ENCODE measurements around the gene DUSP11. TPM values are rescaled to one million over a fixed set of nuclear protein-coding genes. Genes with fewer than 3 reads are reported as not detected.

DUSP11 gene
- 32.9 and 36.2 TPM in 2 replicates for total RNA-seq

DNA sequence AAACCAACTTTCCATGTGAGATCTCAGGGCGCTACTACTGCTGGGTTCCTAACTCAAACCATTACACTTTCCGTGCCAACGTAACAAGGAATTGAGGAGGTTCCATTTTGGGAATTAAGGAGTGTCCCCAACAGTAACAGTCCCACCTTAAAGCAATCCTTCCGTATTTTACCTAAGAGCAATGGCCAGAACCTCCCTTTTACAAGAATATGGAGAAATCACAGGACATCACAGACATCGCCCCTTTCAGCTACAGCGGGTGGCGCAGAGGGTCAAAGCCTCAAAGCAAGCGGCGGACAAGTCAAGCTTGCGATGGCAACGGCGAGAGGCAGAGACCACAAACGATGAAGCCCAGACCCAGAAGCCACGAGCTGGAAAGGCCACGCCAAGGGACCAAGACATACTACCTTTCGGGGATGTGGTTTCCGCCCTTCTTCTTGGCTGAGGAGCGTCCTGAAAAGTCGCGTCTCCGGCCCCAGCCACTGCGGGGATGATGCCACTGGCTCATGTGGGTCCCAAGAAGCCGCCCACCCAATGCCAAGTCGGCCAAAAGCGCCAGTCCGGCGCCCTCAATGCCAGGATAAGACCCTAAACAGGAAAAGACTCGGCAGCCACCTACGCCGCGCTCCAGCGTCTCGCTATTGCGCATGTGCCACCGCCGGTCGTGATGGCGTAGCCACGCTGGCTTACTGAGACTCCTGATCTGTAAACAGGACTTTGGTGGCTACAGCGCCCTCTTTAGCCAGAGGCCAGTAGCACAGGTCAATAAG is at the start of gene DUSP11:
Gene DUSP11, minus strand, starts transcription at position 637 of the 770 bp plus-strand sequence. Its CDS starts 129 bp downstream, at position 508.
- peak within 1 kb of the TSS; percentile 94 for H3K27ac ChIP-seq (ENCODE audit: low read depth, low read length)

DNA sequence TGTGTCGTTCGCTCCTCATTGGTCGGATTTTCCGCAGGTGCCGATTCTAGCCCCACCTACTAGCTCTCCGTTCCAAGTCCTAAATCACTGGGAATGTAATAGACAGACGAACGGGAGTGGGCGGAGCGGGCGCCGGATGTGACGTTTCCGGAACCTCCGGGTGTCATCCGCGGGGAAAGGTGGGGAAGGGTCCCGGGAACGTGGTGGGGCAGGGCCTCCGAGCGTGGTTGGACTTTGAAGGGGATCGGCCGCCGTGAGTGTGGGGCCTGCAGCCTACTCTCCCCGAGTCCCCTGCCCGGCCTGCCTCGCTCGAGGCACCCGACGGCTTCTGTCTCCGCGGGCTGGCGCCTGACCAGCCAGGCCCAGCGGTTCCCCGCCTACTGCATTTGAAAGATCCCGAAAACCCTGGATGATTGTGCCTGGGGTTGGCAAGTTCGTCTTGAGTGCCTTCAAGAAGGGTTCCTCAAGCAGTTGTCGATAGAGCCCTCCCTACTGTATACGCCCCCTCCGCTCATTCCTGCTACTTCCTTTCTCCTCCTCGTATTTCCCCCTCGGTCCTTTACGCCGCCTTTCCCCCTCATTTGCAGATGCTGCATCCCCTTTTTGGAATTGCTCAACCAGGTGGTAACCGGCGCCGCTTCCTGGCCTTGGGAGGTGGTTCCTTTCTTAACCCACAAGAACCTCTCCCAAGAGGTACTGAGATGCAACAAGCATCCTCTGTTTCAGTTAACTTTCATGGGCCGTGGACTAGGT is 49.1 kb upstream of the DUSP11 start, which contains the start of gene STAMBP:
Gene STAMBP, plus strand, starts transcription at position 144 of the 753 bp plus-strand sequence. CDS start 1,896 bp downstream, outside the sequence.
- H3K4me1 ChIP-seq (ENCODE audit: insufficient read depth, low read length), result peaks cover 30% of the 10 kb centered on the region
- no peak for TF ChIP-seq CTCF (IDR thresholded peaks at IDR 0.05; ENCODE audit: extremely low read depth, low read depth, low read length)
- H3K27me3 ChIP-seq (ENCODE audit: insufficient read depth, low read length), result no peaks in the 10 kb centered on the region

More for the DNA sequence above, at the start of gene DUSP11:
- H2AFZ ChIP-seq (ENCODE audit: low read length), result peak within 1 kb of the TSS; percentile 98
- peak; percentile 93 for DNase-seq (ENCODE audit: insufficient read length, low spot score, missing footprints)
- H3K79me2 ChIP-seq (ENCODE audit: insufficient read depth, low read length), result peaks cover 41% of the 10 kb centered on the region
- peaks cover 23% of the 10 kb centered on the region for H3K4me1 ChIP-seq (ENCODE audit: insufficient read depth, low read length)
- peaks cover 22% of the 10 kb centered on the region for H3K36me3 ChIP-seq (ENCODE audit: insufficient read depth, low read length)
- no peaks in the 10 kb centered on the region for H3K27me3 ChIP-seq (ENCODE audit: insufficient read depth, low read length)
- peaks cover 17% of the 10 kb centered on the region for H4K20me1 ChIP-seq (ENCODE audit: insufficient read depth, low read length)
- H3K4me3 ChIP-seq (ENCODE audit: insufficient read depth, low read length), result peak within 1 kb of the TSS; percentile 96
- H3K9me3 ChIP-seq (ENCODE audit: low read depth, low read length), result no peaks in the 10 kb centered on the region
- H3K4me2 ChIP-seq (ENCODE audit: insufficient read depth, low read length), result peak within 1 kb of the TSS; percentile 98
- peak; percentile 90 for TF ChIP-seq CTCF (IDR thresholded peaks at IDR 0.05; ENCODE audit: extremely low read depth, low read depth, low read length)

DNA sequence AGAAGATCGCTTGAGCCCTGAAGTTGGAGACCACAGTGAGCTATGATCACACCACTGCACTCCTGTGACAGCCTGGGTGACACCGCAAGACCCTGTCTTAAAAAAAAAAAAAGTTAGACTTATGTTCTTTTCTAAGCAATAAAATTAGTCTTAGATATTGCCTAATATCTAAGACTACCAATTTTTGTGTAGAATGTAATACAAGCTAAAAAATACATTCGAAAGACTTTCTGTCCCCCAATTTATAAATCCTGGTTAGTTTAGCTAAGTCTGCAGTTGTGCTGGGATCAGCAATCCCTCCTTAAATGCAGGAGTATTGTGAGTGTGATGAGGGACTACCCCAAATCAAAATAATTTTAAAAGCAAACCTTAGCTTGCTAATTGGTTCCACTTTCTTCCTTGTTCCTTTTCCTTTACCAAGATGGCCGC is 48.5 kb upstream of the DUSP11 start:
- H3K79me2 ChIP-seq (ENCODE audit: insufficient read depth, low read length), result peaks cover 18% of the 10 kb centered on the region
- H4K20me1 ChIP-seq (ENCODE audit: insufficient read depth, low read length), result peaks cover 3% of the 10 kb centered on the region
- H3K4me2 ChIP-seq (ENCODE audit: insufficient read depth, low read length), result peak overlapping the region; percentile 96
- no peak for DNase-seq (ENCODE audit: insufficient read length, low spot score, missing footprints)
- H3K27ac ChIP-seq (ENCODE audit: low read depth, low read length), result peak overlapping the region; percentile 94
- H3K9me3 ChIP-seq (ENCODE audit: low read depth, low read length), result no peaks in the 10 kb centered on the region
- no peak for TF ChIP-seq CTCF (IDR thresholded peaks at IDR 0.05; ENCODE audit: extremely low read depth, low read depth, low read length)
- peak overlapping the region; percentile 90 for H3K4me3 ChIP-seq (ENCODE audit: insufficient read depth, low read length)
- peaks cover 30% of the 10 kb centered on the region for H3K4me1 ChIP-seq (ENCODE audit: insufficient read depth, low read length)
- H3K36me3 ChIP-seq (ENCODE audit: insufficient read depth, low read length), result peaks cover 18% of the 10 kb centered on the region
- peak overlapping the region; percentile 94 for H2AFZ ChIP-seq (ENCODE audit: low read length)
- H3K27me3 ChIP-seq (ENCODE audit: insufficient read depth, low read length), result no peaks in the 10 kb centered on the region

More for the DNA sequence above, 49.1 kb upstream of the DUSP11 start, which contains the start of gene STAMBP:
- peak within 1 kb of the TSS; percentile 94 for H3K27ac ChIP-seq (ENCODE audit: low read depth, low read length)
- peak; percentile 94 for DNase-seq (ENCODE audit: insufficient read length, low spot score, missing footprints)
- peaks cover 22% of the 10 kb centered on the region for H3K79me2 ChIP-seq (ENCODE audit: insufficient read depth, low read length)
- H3K9me3 ChIP-seq (ENCODE audit: low read depth, low read length), result no peaks in the 10 kb centered on the region
- H2AFZ ChIP-seq (ENCODE audit: low read length), result peak within 1 kb of the TSS; percentile 94
- peak within 1 kb of the TSS; percentile 90 for H3K4me3 ChIP-seq (ENCODE audit: insufficient read depth, low read length)
- H3K4me2 ChIP-seq (ENCODE audit: insufficient read depth, low read length), result peak within 1 kb of the TSS; percentile 96
- peaks cover 3% of the 10 kb centered on the region for H4K20me1 ChIP-seq (ENCODE audit: insufficient read depth, low read length)
- peaks cover 22% of the 10 kb centered on the region for H3K36me3 ChIP-seq (ENCODE audit: insufficient read depth, low read length)

Measured in osteoblast (primary cell).